Tibial artery (tissue), 4 donors: Measurements from ENCODE around the gene DTYMK.

Experiments used
- DNase-seq, 2 donors: peaks; one replicate each; pipeline ENCODE4 v3.0.0-alpha.2; 2019
- H3K27ac ChIP-seq, 2 donors: fragments of 200-600 bp; sonication (generic) in 1 of 2; 1 replicate in 1 of 2; 2 replicates in 1 of 2; pipeline ENCODE4 v1.5.1; 2018 to 2019; ENCODE audit warnings: mild to moderate bottlenecking in 1 of 2
- H3K27me3 ChIP-seq, 2 donors: fragments of 200-600 bp; sonication (generic) in 1 of 2; one replicate each; pipeline versions ENCODE4 v1.5.1 to v1.6.0; 2016 to 2019
- H3K36me3 ChIP-seq, 3 donors: fragments of 200-600 bp; sonication (generic) in 2 of 3; one replicate each; pipeline ENCODE4 v1.5.1; 2016 to 2019; ENCODE audit warnings: mild to moderate bottlenecking in 2 of 3
- H3K4me1 ChIP-seq, 4 donors: fragments of 200-600 bp; sonication (generic) in 2 of 4; 1 replicate in 3 of 4; 2 replicates in 1 of 4; pipeline ENCODE4 v1.5.1; 2016 to 2019
- H3K4me3 ChIP-seq, 2 donors: fragments of 200-600 bp; sonication (generic) in 1 of 2; 1 replicate in 1 of 2; 2 replicates in 1 of 2; pipeline ENCODE4 v1.5.1; 2018 to 2019; ENCODE audit warnings: mild to moderate bottlenecking in 2 of 2
- H3K9me3 ChIP-seq, 3 donors: fragments of 200-600 bp; sonication (generic) in 1 of 3; one replicate each; pipeline ENCODE4 v1.5.1; 2016 to 2019
- CTCF ChIP-seq, 2 experiments: fragments of 200-600 bp in 1 of 2; fragments of 450-650 bp in 1 of 2; IDR thresholded peaks; one replicate each; pipeline ENCODE4 v1.5.1; 2017 to 2019; ENCODE audit warnings: antibody characterized with exemption in 2 of 2, mild to moderate bottlenecking in 1 of 2, moderate library complexity in 1 of 2
- intact Hi-C: fragments of 100-400 bp; cut with DNase I; formaldehyde crosslinking; loops from one replicate; pipeline ENCODE4 v1.15.0; 2023; ENCODE audit warnings: low total_unique reads

The DTYMK gene

DNA sequence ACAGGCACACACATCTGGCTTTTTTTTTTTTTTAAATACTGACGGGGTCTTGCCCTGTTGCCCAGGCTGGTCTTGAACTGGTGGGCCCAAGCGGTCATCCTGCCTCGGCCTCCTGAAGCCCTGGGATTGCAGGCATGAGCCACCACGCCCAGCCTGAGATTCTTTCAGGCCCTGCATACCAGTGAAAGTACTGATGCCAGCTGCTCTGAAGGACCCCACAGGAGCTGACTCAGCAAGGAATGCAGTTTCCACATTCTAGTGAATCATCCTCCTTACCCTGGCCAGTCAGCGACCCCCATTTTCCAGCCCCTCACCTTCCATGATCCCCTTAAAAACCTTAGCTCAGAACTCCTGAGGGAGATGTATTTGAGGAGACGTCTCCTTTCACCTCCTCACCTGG is 5.8 kb upstream of the DTYMK start:
- H3K9me3 ChIP-seq = no peaks in the 10 kb centered on the region
- no peak for DNase-seq
- no peak for TF ChIP-seq CTCF (IDR thresholded peaks at IDR 0.05)
- intact Hi-C loops = no loop called here
- no peaks in the 10 kb centered on the region for H3K27me3 ChIP-seq
- H3K4me1 ChIP-seq = peaks cover 0 to 23% (median 18%) of the 10 kb centered on the region in 4 donors
- no peak overlapping the region for H3K4me3 ChIP-seq
- H3K27ac ChIP-seq = no peak overlapping the region
- peaks cover 9 to 51% (median 18%) of the 10 kb centered on the region in 3 donors for H3K36me3 ChIP-seq

GRCh38 chr2:241690202-241690717 is 3.6 kb upstream of the DTYMK start:
- Histone ChIP-seq H3K4me3 (no peak overlapping the region), H3K36me3 (peaks cover 9 to 41% (median 18%) of the 10 kb centered on the region in 3 donors), H3K27ac (no peak overlapping the region), H3K4me1 (peaks cover 0 to 33% (median 27%) of the 10 kb centered on the region in 4 donors), H3K27me3 (no peaks in the 10 kb centered on the region), H3K9me3 (no peaks in the 10 kb centered on the region)
- no peak for TF ChIP-seq CTCF (IDR thresholded peaks at IDR 0.05)
- intact Hi-C loops = no loop called here
- DNase-seq = no peak

DNA sequence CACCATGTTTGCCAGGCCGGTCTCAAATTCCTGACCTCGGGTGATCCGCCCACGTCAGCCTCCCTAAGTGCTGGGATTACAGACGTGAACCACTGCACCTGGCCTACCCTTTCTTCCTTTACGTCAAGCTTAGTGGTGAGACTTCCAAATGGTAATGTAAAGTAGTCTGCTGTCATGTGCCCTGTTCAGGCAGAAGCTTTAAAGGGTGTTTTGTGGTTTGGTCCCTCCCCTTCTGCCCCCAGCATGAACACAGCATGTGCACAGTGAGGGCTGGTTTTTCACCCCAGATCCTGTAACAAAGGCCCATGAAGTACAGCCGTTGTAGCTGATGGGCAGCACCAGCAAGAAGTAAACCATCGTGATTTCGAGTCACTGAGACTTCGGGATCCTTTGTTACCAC is 2.7 kb upstream of the DTYMK start:
- no peaks in the 10 kb centered on the region for H3K27me3 ChIP-seq
- no peak overlapping the region for H3K4me3 ChIP-seq
- H3K4me1 ChIP-seq = peaks cover 0 to 33% (median 27%) of the 10 kb centered on the region in 4 donors
- no peak for TF ChIP-seq CTCF (IDR thresholded peaks at IDR 0.05)
- intact Hi-C loops = loop anchor here (5.0 to 10.0 kb wide), 2 partner anchors 43 to 185 kb away; partner anchors contain the start of gene D2HGDH
- no peak for DNase-seq
- H3K27ac ChIP-seq = no peak overlapping the region
- peaks cover 9 to 34% (median 18%) of the 10 kb centered on the region in 3 donors for H3K36me3 ChIP-seq
- H3K9me3 ChIP-seq = no peaks in the 10 kb centered on the region

DNA sequence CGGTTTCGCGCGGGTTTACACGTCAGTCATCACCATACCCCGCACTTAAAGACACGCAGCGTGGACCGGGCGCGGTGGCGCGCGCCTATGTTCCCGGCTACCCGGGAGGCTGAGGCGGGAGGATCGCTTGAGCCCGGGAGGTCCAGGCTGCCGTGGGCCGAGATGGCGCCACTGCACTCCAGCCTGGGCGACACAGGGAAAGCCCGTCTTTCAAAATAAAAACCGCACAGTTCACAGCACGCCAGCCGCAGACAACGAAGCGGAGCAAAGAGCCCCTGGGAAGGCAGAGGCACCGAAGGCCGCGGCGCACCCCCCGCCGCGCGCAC is 328 bp downstream of the DTYMK start:
- no peak for TF ChIP-seq CTCF (IDR thresholded peaks at IDR 0.05)
- Histone ChIP-seq H3K4me1 (peaks cover 0 to 33% (median 27%) of the 10 kb centered on the region in 4 donors), H3K36me3 (peaks cover 7 to 26% (median 9%) of the 10 kb centered on the region in 3 donors), H3K9me3 (no peaks in the 10 kb centered on the region), H3K27ac (peak overlapping the region; percentile 87 to 95), H3K4me3 (peak overlapping the region; percentile 74 to 89), H3K27me3 (no peaks in the 10 kb centered on the region)
- no peak for DNase-seq
- intact Hi-C loops = loop anchor here (2.0 to 10.0 kb wide), 3 partner anchors 46 to 189 kb away; partner anchors contain the start of genes ATG4B, D2HGDH and THAP4

GRCh38 chr2:241680827-241681599 is 5.6 kb downstream of the DTYMK start:
- DNase-seq = peak in 1 of 2 donors; percentile 53
- Histone ChIP-seq H3K4me3 (no peak overlapping the region), H3K4me1 (peaks cover 0 to 7% (median 5%) of the 10 kb centered on the region in 4 donors), H3K27ac (no peak overlapping the region), H3K27me3 (no peaks in the 10 kb centered on the region), H3K9me3 (no peaks in the 10 kb centered on the region), H3K36me3 (peaks cover 7 to 51% (median 41%) of the 10 kb centered on the region in 3 donors)
- TF ChIP-seq CTCF (IDR thresholded peaks at IDR 0.05) = no peak
- intact Hi-C loops = loop anchor here (10.0 kb wide), 1 partner anchor 194 kb away; no protein-coding TSS in a partner anchor
